MV-4-11 (cell line): ENCODE measurements around the gene SKA2.
"Not testable (repeated sequence)": the region's sequence is repeated elsewhere in the genome, so short reads cannot be mapped to it uniquely, and the experiment has no call there.

ENCODE experiments used
- DNase-seq: peaks from one replicate; lab custom pipeline; 2025; lab: John Stamatoyannopoulos, UW

Gene SKA2

GRCh38 chr17:59154721-59155438 lies at the start of gene SKA2:
TSS of gene SKA2 (minus strand) at chr17:59155186. CDS start at chr17:59155163, 23 bp downstream.
- no peak for DNase-seq

- no peak for DNase-seq
Observed at GRCh38 chr17:59202320-59202719, 47.3 kb upstream of the SKA2 start.

- DNase-seq = no peak
Observed at GRCh38 chr17:59199398-59199797, 44.4 kb upstream of the SKA2 start.

- no peak for DNase-seq
Observed at GRCh38 chr17:59193336-59193862, 38.4 kb upstream of the SKA2 start.

- no peak for DNase-seq
Observed at GRCh38 chr17:59190806-59191205, 35.8 kb upstream of the SKA2 start.

- no peak for DNase-seq
Observed at GRCh38 chr17:59186850-59187249, 31.9 kb upstream of the SKA2 start.

GRCh38 chr17:59185997-59186396 lies 31.0 kb upstream of the SKA2 start:
- no peak for DNase-seq

- DNase-seq = no peak
Observed at GRCh38 chr17:59181481-59181880, 26.5 kb upstream of the SKA2 start.

- no peak for DNase-seq
Observed at GRCh38 chr17:59180626-59181025, 25.6 kb upstream of the SKA2 start.

GRCh38 chr17:59179601-59180000 lies 24.6 kb upstream of the SKA2 start:
- DNase-seq = not testable (repeated sequence)

GRCh38 chr17:59178266-59178985 lies 23.4 kb upstream of the SKA2 start:
- no peak for DNase-seq

GRCh38 chr17:59175076-59175475 lies 20.1 kb upstream of the SKA2 start:
- DNase-seq = no peak

GRCh38 chr17:59174671-59175070 lies 19.7 kb upstream of the SKA2 start:
- DNase-seq = no peak

- no peak for DNase-seq
Observed at GRCh38 chr17:59172436-59173004, 17.5 kb upstream of the SKA2 start.

- DNase-seq = no peak
Observed at GRCh38 chr17:59167571-59168001, 12.6 kb upstream of the SKA2 start.

GRCh38 chr17:59165933-59166342 lies 11.0 kb upstream of the SKA2 start:
- peak; percentile 53 for DNase-seq

- no peak for DNase-seq
Observed at GRCh38 chr17:59161477-59161876, 6.5 kb upstream of the SKA2 start.

- DNase-seq = no peak
Observed at GRCh38 chr17:59160157-59161025, 5.4 kb upstream of the SKA2 start.

- DNase-seq = peak; percentile 100
Observed at GRCh38 chr17:59155439-59156177, 622 bp upstream of the SKA2 start, which contains the start of gene PRR11. TSS of gene PRR11 (plus strand) at chr17:59155746. CDS start at chr17:59169753, 14,007 bp downstream.

- DNase-seq = no peak
Observed at GRCh38 chr17:59154292-59154720, 680 bp downstream of the SKA2 start.

- no peak for DNase-seq
Observed at GRCh38 chr17:59152925-59153324, 2.1 kb downstream of the SKA2 start.
